ENCODE data around the gene NPEPL1.

- TF ChIP-seq EZH2 (IDR thresholded peaks at IDR 0.05; ENCODE audit: borderline replicate concordance, low read depth, low read length, severe bottlenecking) (no peak), CTCF (IDR thresholded peaks at IDR 0.05; ENCODE audit: extremely low read depth in 1 of 2, insufficient read depth in 1 of 2, low read depth in 1 of 2, low read length in 2 of 2) (no peak), POLR2AphosphoS5 (IDR thresholded peaks at IDR 0.05; ENCODE audit: insufficient read depth, low read depth, low read length) (no peak), POLR2A (IDR thresholded peaks at IDR 0.05; ENCODE audit: low read depth, low read length) (no peak), MAX (IDR thresholded peaks at IDR 0.05; ENCODE audit: insufficient read depth, insufficient read length) (no peak), GATA2 (IDR thresholded peaks at IDR 0.05; ENCODE audit: insufficient read depth, insufficient read length, low read depth, low read length) (no peak), MYC (IDR thresholded peaks at IDR 0.05; ENCODE audit: low read depth, low read length) (no peak), FOS (IDR thresholded peaks at IDR 0.05; ENCODE audit: borderline replicate concordance, insufficient read depth, low read length) (no peak), JUN (IDR thresholded peaks at IDR 0.05; ENCODE audit: borderline replicate concordance, insufficient read depth, insufficient read length, low read depth) (no peak)
Measured at GRCh38 chr20:58749979-58750378, 57.4 kb downstream of the NPEPL1 start.

All from endothelial cell of umbilical vein (primary cell).